GM18502 (cell line): ENCODE data around the gene CRP.
"Not testable (repeated sequence)": the region's sequence is repeated elsewhere in the genome, so short reads cannot be mapped to it uniquely, and the experiment has no call there.

Experiments
- ATAC-seq: cut with Tn5 transposase; IDR thresholded peaks from one replicate; pipeline ENCODE4 v1.9.1; 2021; ENCODE audit warnings: mild to moderate bottlenecking; ENCODE audit not compliant: unreplicated experiment, poor library complexity

The CRP gene

GRCh38 chr1:159714529-159714928, at the start of gene CRP:
Gene CRP (minus strand): TSS chr1:159714589. CDS start chr1:159714485, 104 bp downstream.
- no peak for ATAC-seq

GRCh38 chr1:159763686-159764085, 49.3 kb upstream of the CRP start:
- no peak for ATAC-seq

- no peak for ATAC-seq
Measured at GRCh38 chr1:159756397-159756796, 42.0 kb upstream of the CRP start.

- ATAC-seq: no peak
Measured at GRCh38 chr1:159755451-159756007, 41.1 kb upstream of the CRP start.

GRCh38 chr1:159753386-159753785, 39.0 kb upstream of the CRP start:
- no peak for ATAC-seq

GRCh38 chr1:159752135-159752580, 37.8 kb upstream of the CRP start:
- no peak for ATAC-seq

GRCh38 chr1:159751031-159751430, 36.6 kb upstream of the CRP start:
- ATAC-seq: no peak

GRCh38 chr1:159750621-159751020, 36.2 kb upstream of the CRP start:
- ATAC-seq: no peak

GRCh38 chr1:159749630-159750029, 35.2 kb upstream of the CRP start:
- no peak for ATAC-seq

GRCh38 chr1:159748370-159748769, 34.0 kb upstream of the CRP start:
- no peak for ATAC-seq

- ATAC-seq: no peak
Measured at GRCh38 chr1:159746666-159747065, 32.3 kb upstream of the CRP start.

GRCh38 chr1:159743651-159744410, 29.4 kb upstream of the CRP start:
- ATAC-seq: no peak

- ATAC-seq: no peak
Measured at GRCh38 chr1:159737238-159737916, 23.0 kb upstream of the CRP start.

- not testable (repeated sequence) for ATAC-seq
Measured at GRCh38 chr1:159723188-159723587, 8.8 kb upstream of the CRP start.

GRCh38 chr1:159719990-159720389, 5.6 kb upstream of the CRP start:
- no peak for ATAC-seq

- ATAC-seq: no peak
Measured at GRCh38 chr1:159715855-159716254, 1.5 kb upstream of the CRP start.

- no peak for ATAC-seq
Measured at GRCh38 chr1:159712080-159712479, 2.3 kb downstream of the CRP start.

- ATAC-seq: no peak
Measured at GRCh38 chr1:159707472-159708260, 6.7 kb downstream of the CRP start.

GRCh38 chr1:159705904-159706256, 8.5 kb downstream of the CRP start:
- no peak for ATAC-seq

- ATAC-seq: no peak
Measured at GRCh38 chr1:159705251-159705903, 9.0 kb downstream of the CRP start.
